ENCODE data around the gene RAB3A.

Gene RAB3A

GRCh38 chr19:18147396-18147795 lies 56.4 kb downstream of the RAB3A start:
- FAIRE-seq, result no peak

Measured in islet of Langerhans (tissue), 1 donor.